Measurements from ENCODE around the gene NDUFB8. TPM values are rescaled to one million over a fixed set of nuclear protein-coding genes. Genes with fewer than 3 reads are reported as not detected.

Gene NDUFB8
- total RNA-seq, 1 experiment from 2014 or later: 194 TPM

DNA sequence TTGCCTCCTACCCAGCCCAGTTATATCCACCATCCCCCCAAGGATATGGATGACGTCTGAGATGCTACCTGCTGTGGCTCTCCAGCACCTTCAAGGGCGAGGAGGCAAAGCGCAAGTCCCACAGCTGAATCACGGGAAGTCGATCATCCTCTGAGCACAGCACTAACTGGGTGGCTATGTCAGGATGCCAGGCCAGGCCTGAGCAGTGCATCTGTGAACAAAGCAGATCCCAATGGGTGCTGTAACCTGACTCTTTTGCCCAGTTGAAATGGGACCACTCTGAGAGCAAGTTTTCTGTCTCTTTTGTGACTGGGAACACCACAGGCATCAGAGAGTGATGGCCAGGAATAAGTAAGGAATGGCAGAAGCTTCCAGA is 22.3 kb downstream of the NDUFB8 start:
- no peak overlapping the region for H3K4me3 Mint-ChIP-seq (ENCODE audit: unreplicated experiment)
- no peak for DNase-seq (ENCODE audit: unreplicated experiment)
- ChIA-PET POLR2A (interaction anchor here (0.5 to 1.0 kb wide), 2 partner anchors 9 to 308 kb away, joined by 3 read pairs; no protein-coding TSS in a partner anchor), CTCF (interaction anchor here (0.6 to 4.3 kb wide), 11 partner anchors 11 to 365 kb away, joined by 3 to 35 read pairs (median 4); partner anchors contain the start of gene HIF1AN)
- intact Hi-C loops (cut with micrococcal nuclease): no loop called here
- H3K36me3 Mint-ChIP-seq (ENCODE audit: insufficient read depth, unreplicated experiment): peaks cover 11% of the 10 kb centered on the region
- H3K9me3 Mint-ChIP-seq (ENCODE audit: unreplicated experiment): no peaks in the 10 kb centered on the region
- H3K27me3 Mint-ChIP-seq (ENCODE audit: insufficient read depth, unreplicated experiment): no peaks in the 10 kb centered on the region
- TF ChIP-seq CTCF (IDR thresholded peaks at IDR 0.05; ENCODE audit: unreplicated experiment): no peak
- no peak overlapping the region for H3K27ac Mint-ChIP-seq (ENCODE audit: low read depth, unreplicated experiment)
- no TSS peak for BruUV-seq (replicated peaks)
- H3K4me1 Mint-ChIP-seq (ENCODE audit: insufficient read depth, unreplicated experiment): no peaks in the 10 kb centered on the region

GRCh38 chr10:100506596-100507356 is 22.9 kb downstream of the NDUFB8 start:
- BruUV-seq (replicated peaks): no TSS peak
- no peak for DNase-seq (ENCODE audit: unreplicated experiment)
- H3K4me1 Mint-ChIP-seq (ENCODE audit: insufficient read depth, unreplicated experiment): no peaks in the 10 kb centered on the region
- intact Hi-C loops (cut with micrococcal nuclease): no loop called here
- H3K27me3 Mint-ChIP-seq (ENCODE audit: insufficient read depth, unreplicated experiment): no peaks in the 10 kb centered on the region
- H3K9me3 Mint-ChIP-seq (ENCODE audit: unreplicated experiment): no peaks in the 10 kb centered on the region
- H3K27ac Mint-ChIP-seq (ENCODE audit: low read depth, unreplicated experiment): no peak overlapping the region
- no peak for TF ChIP-seq CTCF (IDR thresholded peaks at IDR 0.05; ENCODE audit: unreplicated experiment)
- H3K36me3 Mint-ChIP-seq (ENCODE audit: insufficient read depth, unreplicated experiment): peaks cover 15% of the 10 kb centered on the region
- CTCF ChIA-PET: interaction anchor here (0.5 to 4.3 kb wide), 8 partner anchors 11 to 372 kb away, joined by 3 to 35 read pairs (median 4); partner anchors contain the start of gene HIF1AN
- POLR2A ChIA-PET: interaction anchor here (1.0 kb wide), 1 partner anchor 8 kb away, joined by 3 read pairs; no protein-coding TSS in a partner anchor
- no peak overlapping the region for H3K4me3 Mint-ChIP-seq (ENCODE audit: unreplicated experiment)

- TF ChIP-seq CTCF (IDR thresholded peaks at IDR 0.05; ENCODE audit: unreplicated experiment): no peak
- no peaks in the 10 kb centered on the region for H3K27me3 Mint-ChIP-seq (ENCODE audit: insufficient read depth, unreplicated experiment)
- CTCF ChIA-PET: interaction anchor here (0.7 kb wide), 1 partner anchor 162 kb away, joined by 3 read pairs; no protein-coding TSS in a partner anchor
- BruUV-seq (replicated peaks): no TSS peak
- H3K27ac Mint-ChIP-seq (ENCODE audit: low read depth, unreplicated experiment): no peak overlapping the region
- intact Hi-C loops (cut with micrococcal nuclease): no loop called here
- no peak for DNase-seq (ENCODE audit: unreplicated experiment)
- no peak overlapping the region for H3K4me3 Mint-ChIP-seq (ENCODE audit: unreplicated experiment)
- no peaks in the 10 kb centered on the region for H3K9me3 Mint-ChIP-seq (ENCODE audit: unreplicated experiment)
- H3K36me3 Mint-ChIP-seq (ENCODE audit: insufficient read depth, unreplicated experiment): peaks cover 32% of the 10 kb centered on the region
- H3K4me1 Mint-ChIP-seq (ENCODE audit: insufficient read depth, unreplicated experiment): no peaks in the 10 kb centered on the region
- POLR2A ChIA-PET: no interaction called here
Measured at GRCh38 chr10:100505164-100505563, 24.5 kb downstream of the NDUFB8 start.

DNA sequence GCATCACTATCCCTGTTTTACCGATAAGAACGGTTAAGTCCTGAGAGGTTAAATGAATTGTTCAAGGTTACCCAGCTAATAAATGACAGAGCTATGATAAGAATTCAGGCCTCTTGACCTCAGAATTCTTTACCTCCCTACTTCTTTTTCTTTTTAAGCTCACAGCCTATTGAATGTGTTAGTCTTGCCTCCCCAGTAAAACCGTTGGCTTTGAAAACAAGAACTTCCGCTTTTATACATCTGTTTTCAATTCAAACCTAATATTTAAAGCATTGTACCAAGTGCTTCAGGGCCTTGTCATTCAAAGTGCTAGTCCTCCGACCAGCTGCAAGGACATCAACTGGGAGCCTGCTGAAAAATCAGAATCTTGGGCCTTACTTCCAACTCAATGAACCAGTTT is 25.6 kb downstream of the NDUFB8 start:
- ChIA-PET POLR2A (no interaction called here), CTCF (interaction anchor here (0.7 kb wide), 1 partner anchor 8 kb away, joined by 4 read pairs; no protein-coding TSS in a partner anchor)
- H3K9me3 Mint-ChIP-seq (ENCODE audit: unreplicated experiment): no peaks in the 10 kb centered on the region
- no peaks in the 10 kb centered on the region for H3K4me1 Mint-ChIP-seq (ENCODE audit: insufficient read depth, unreplicated experiment)
- intact Hi-C loops (cut with micrococcal nuclease): no loop called here
- peaks cover 33% of the 10 kb centered on the region for H3K36me3 Mint-ChIP-seq (ENCODE audit: insufficient read depth, unreplicated experiment)
- H3K27ac Mint-ChIP-seq (ENCODE audit: low read depth, unreplicated experiment): no peak overlapping the region
- no peak overlapping the region for H3K4me3 Mint-ChIP-seq (ENCODE audit: unreplicated experiment)
- BruUV-seq (replicated peaks): no TSS peak
- DNase-seq (ENCODE audit: unreplicated experiment): no peak
- TF ChIP-seq CTCF (IDR thresholded peaks at IDR 0.05; ENCODE audit: unreplicated experiment): no peak
- no peaks in the 10 kb centered on the region for H3K27me3 Mint-ChIP-seq (ENCODE audit: insufficient read depth, unreplicated experiment)
